GM19468 (cell line): Measurements from ENCODE around the gene SEC24D.
"Not testable (repeated sequence)": the region's sequence is repeated elsewhere in the genome, so short reads cannot be mapped to it uniquely, and the experiment has no call there.

Experiments used
- ATAC-seq: cut with Tn5 transposase; IDR thresholded peaks from one replicate; pipeline ENCODE4 v1.9.1; 2021; ENCODE audit warnings: mild to moderate bottlenecking, moderate library complexity, moderate number of reproducible peaks; ENCODE audit not compliant: unreplicated experiment; ENCODE audit errors: extremely low read depth

Gene SEC24D

GRCh38 chr4:118816538-118817177 is 19.3 kb downstream of the SEC24D start:
- ATAC-seq: no peak

- no peak for ATAC-seq
These were observed 21.0 kb downstream of the SEC24D start for GRCh38 chr4:118814891-118815290.

GRCh38 chr4:118814058-118814457 is 21.9 kb downstream of the SEC24D start:
- ATAC-seq: no peak

GRCh38 chr4:118813561-118813960 is 22.4 kb downstream of the SEC24D start:
- no peak for ATAC-seq

GRCh38 chr4:118811832-118812231 is 24.1 kb downstream of the SEC24D start:
- no peak for ATAC-seq

GRCh38 chr4:118810991-118811764 is 24.7 kb downstream of the SEC24D start:
- ATAC-seq: no peak

- no peak for ATAC-seq
These were observed 28.3 kb downstream of the SEC24D start for GRCh38 chr4:118807659-118808058.

GRCh38 chr4:118803253-118803652 is 32.7 kb downstream of the SEC24D start:
- no peak for ATAC-seq

- ATAC-seq: no peak
These were observed 33.9 kb downstream of the SEC24D start for GRCh38 chr4:118801895-118802575.

- ATAC-seq: no peak
These were observed 36.5 kb downstream of the SEC24D start for GRCh38 chr4:118799231-118799942.

GRCh38 chr4:118798658-118799057 is 37.3 kb downstream of the SEC24D start:
- ATAC-seq: no peak

GRCh38 chr4:118797558-118798142 is 38.3 kb downstream of the SEC24D start:
- ATAC-seq: no peak

GRCh38 chr4:118791690-118792446 is 44.1 kb downstream of the SEC24D start:
- not testable (repeated sequence) for ATAC-seq

- ATAC-seq: no peak
These were observed 45.4 kb downstream of the SEC24D start for GRCh38 chr4:118790544-118790943.

- ATAC-seq: no peak
These were observed 47.0 kb downstream of the SEC24D start for GRCh38 chr4:118788911-118789310.

GRCh38 chr4:118787844-118788380 is 48.0 kb downstream of the SEC24D start:
- no peak for ATAC-seq

- ATAC-seq: no peak
These were observed 51.1 kb downstream of the SEC24D start for GRCh38 chr4:118784776-118785175.

- ATAC-seq: no peak
These were observed 52.0 kb downstream of the SEC24D start for GRCh38 chr4:118783887-118784286.

GRCh38 chr4:118782886-118783285 is 53.0 kb downstream of the SEC24D start:
- not testable (repeated sequence) for ATAC-seq
